CD14-positive monocyte (primary cell): ENCODE measurements around the gene RGS14. TPM values are rescaled to one million over a fixed set of nuclear protein-coding genes. Genes with fewer than 3 reads are reported as not detected.

ENCODE experiments used
- DNase-seq, 3 donors: peaks; one replicate each; pipeline ENCODE4 v3.0.0-alpha.2; 2011 to 2022
- H2AFZ ChIP-seq: 2 replicates; pipeline ENCODE4 v1.6.0; 2012; ENCODE audit warnings: mild to moderate bottlenecking, low read depth, low read length, inconsistent platforms; ENCODE audit not compliant: insufficient read depth, poor library complexity, severe bottlenecking
- H3K27ac ChIP-seq, 2 donors: 1 replicate in 1 of 2; 2 replicates in 1 of 2; pipeline ENCODE4 v1.5.1; 2012 to 2013; ENCODE audit warnings: low read length in 2 of 2, control low read depth in 1 of 2, inconsistent platforms in 1 of 2, low read depth in 1 of 2, mild to moderate bottlenecking in 1 of 2
- H3K27me3 ChIP-seq, 2 donors: one replicate each; pipeline versions ENCODE4 v1.6.0 to v1.6.1; 2011 to 2013; ENCODE audit warnings: low read length in 2 of 2; ENCODE audit not compliant: control insufficient read depth in 2 of 2, insufficient read depth in 2 of 2
- H3K36me3 ChIP-seq, 2 donors: replicated peaks in 1 of 2; 1 replicate in 1 of 2; 2 replicates in 1 of 2; pipeline versions ENCODE4 v1.5.1 to v1.6.1; 2012 to 2013; ENCODE audit warnings: low read length in 2 of 2, control low read depth in 1 of 2, inconsistent platforms in 1 of 2, mild to moderate bottlenecking in 1 of 2; ENCODE audit not compliant: insufficient read depth in 2 of 2, control insufficient read depth in 1 of 2
- H3K4me1 ChIP-seq, 2 donors: 1 replicate in 1 of 2; 2 replicates in 1 of 2; pipeline versions ENCODE4 v1.5.1 to v1.6.1; 2012 to 2013; ENCODE audit warnings: low read length in 2 of 2, control low read depth in 1 of 2, inconsistent platforms in 1 of 2, mild to moderate bottlenecking in 1 of 2, moderate library complexity in 1 of 2; ENCODE audit not compliant: insufficient read depth in 2 of 2, control insufficient read depth in 1 of 2
- H3K4me2 ChIP-seq: replicated peaks from 2 replicates; pipeline ENCODE3; 2012; ENCODE audit warnings: low read length, moderate library complexity, mild to moderate bottlenecking; ENCODE audit not compliant: poor library complexity, severe bottlenecking; ENCODE audit errors: extremely low read depth
- H3K4me3 ChIP-seq, 3 experiments: fragments of 200-600 bp in 1 of 3; sonication (generic) in 1 of 3; replicated peaks in 1 of 3; 1 replicate in 2 of 3; 2 replicates in 1 of 3; pipeline ENCODE4 v1.5.1; 2011 to 2013; ENCODE audit warnings: low read length in 3 of 3, mild to moderate bottlenecking in 3 of 3, control low read depth in 2 of 3, low read depth in 2 of 3, inconsistent platforms in 1 of 3, moderate library complexity in 1 of 3
- H3K79me2 ChIP-seq: 2 replicates; pipeline ENCODE4 v1.6.0; 2012; ENCODE audit warnings: mild to moderate bottlenecking, control low read depth, inconsistent platforms, low read length, moderate library complexity; ENCODE audit not compliant: insufficient read depth
- H3K9ac ChIP-seq: 2 replicates; pipeline ENCODE4 v1.6.0; 2017; ENCODE audit warnings: low read length, mild to moderate bottlenecking; ENCODE audit not compliant: insufficient read depth, poor library complexity, severe bottlenecking
- H3K9me3 ChIP-seq, 2 donors: replicated peaks in 1 of 2; 1 replicate in 1 of 2; 2 replicates in 1 of 2; pipeline versions ENCODE4 v1.5.1 to v1.6.1; 2012 to 2013; ENCODE audit warnings: low read length in 2 of 2, control low read depth in 1 of 2; ENCODE audit not compliant: control insufficient read depth in 1 of 2, insufficient read depth in 1 of 2
- H4K20me1 ChIP-seq: 2 replicates; pipeline ENCODE4 v1.6.0; 2012; ENCODE audit warnings: mild to moderate bottlenecking, low read length, control low read depth, moderate library complexity; ENCODE audit not compliant: insufficient read depth
- H3K27ac Mint-ChIP-seq, 7 donors: one replicate each; pipeline ENCODE4 v1.8.0; 2020; ENCODE audit warnings: mild to moderate bottlenecking in 7 of 7, mixed read lengths in 7 of 7, moderate library complexity in 6 of 7, inconsistent platforms in 2 of 7
- H3K27me3 Mint-ChIP-seq, 3 donors: one replicate each; pipeline ENCODE4 v1.8.0; 2021 to 2022; ENCODE audit warnings: low read depth in 3 of 3, mild to moderate bottlenecking in 3 of 3, mixed read lengths in 3 of 3, moderate library complexity in 3 of 3, inconsistent platforms in 1 of 3
- H3K36me3 Mint-ChIP-seq, 2 donors: one replicate each; pipeline ENCODE4 v1.8.0; 2020; ENCODE audit warnings: mixed read lengths in 2 of 2, inconsistent platforms in 1 of 2, mild to moderate bottlenecking in 1 of 2
- H3K4me1 Mint-ChIP-seq: one replicate; pipeline ENCODE4 v1.8.0; 2020; ENCODE audit warnings: mild to moderate bottlenecking, mixed read lengths
- H3K4me3 Mint-ChIP-seq, 2 donors: one replicate each; pipeline ENCODE4 v1.8.0; 2020; ENCODE audit warnings: mild to moderate bottlenecking in 2 of 2, mixed read lengths in 2 of 2, moderate library complexity in 1 of 2
- H3K9me3 Mint-ChIP-seq, 7 donors: one replicate each; pipeline ENCODE4 v1.8.0; 2020 to 2022; ENCODE audit warnings: mixed read lengths in 7 of 7, mild to moderate bottlenecking in 6 of 7, moderate library complexity in 6 of 7, inconsistent platforms in 2 of 7
- CTCF ChIP-seq: fragments of 200-600 bp; IDR thresholded peaks from one replicate; pipeline ENCODE4 v1.8.0; 2022; ENCODE audit warnings: antibody characterized with exemption, mild to moderate bottlenecking
- WGBS: methylation state at CpG from one replicate; pipeline ENCODE4 v1.1.5; 2013; ENCODE audit warnings: missing lambda C conversion rate; ENCODE audit not compliant: insufficient coverage; 5-methylcytosine and 5-hydroxymethylcytosine counted together
- intact Hi-C, 2 donors: fragments of 100-400 bp; cut with micrococcal nuclease; formaldehyde crosslinking; loops; one replicate each; pipeline versions ENCODE4 v1.15.0 to v1.15.1; 2023
- polyA plus RNA-seq, 3 donors: library from polyadenylated mRNA; depleted of rRNA in 1 of 3; unstranded in 2 of 3; stranded (reverse) in 1 of 3; fragments of 300-500 nt in 2 of 3; fragments of >200 nt in 1 of 3; fragmentation: Illumina TruSeq in 2 of 3; gene quantifications; 1 replicate in 2 of 3; 2 replicates in 1 of 3; pipeline ENCODE4 v1.2.3, GENCODE V29; 2012 to 2021

Gene RGS14
- polyA plus RNA-seq, 3 donors = 35.4 to 186 (median 43.5) TPM

- Mint-ChIP-seq H3K4me3 (peak overlapping the region; percentile 50 to 87), H3K36me3 (peaks cover 6 to 8% of the 10 kb centered on the region in 2 donors), H3K27ac (peak overlapping the region in 5 of 7 donors; percentile 10 to 77 (median 68)), H3K4me1 (peaks cover 40% of the 10 kb centered on the region), H3K27me3 (peaks cover 36 to 57% (median 52%) of the 10 kb centered on the region in 3 donors), H3K9me3 (peaks cover 0 to 17% (median 5%) of the 10 kb centered on the region in 7 donors)
- Histone ChIP-seq H3K4me3 (no peak overlapping the region), H3K9me3 (peaks cover 0 to 12% of the 10 kb centered on the region in 2 donors), H3K36me3 (no peaks in the 10 kb centered on the region), H2AFZ (no peak overlapping the region), H3K79me2 (no peaks in the 10 kb centered on the region), H4K20me1 (peaks cover 11% of the 10 kb centered on the region), H3K27ac (no peak overlapping the region), H3K9ac (no peak overlapping the region), H3K27me3 (peaks cover 26 to 43% of the 10 kb centered on the region in 2 donors), H3K4me2 (peak overlapping the region; percentile 89), H3K4me1 (peaks cover 45 to 46% of the 10 kb centered on the region in 2 donors)
- 28% methylated on average over 38 of the region's 49 CpGs for WGBS
- intact Hi-C loops = loop anchor here in 1 of 2 donors (5.0 kb wide), 1 partner anchor 95 kb away; the partner anchor contains the start of gene PDLIM7
- no peak for TF ChIP-seq CTCF
- peak in 2 of 3 donors; percentile 39 to 52 for DNase-seq
Observed at GRCh38 chr5:177402271-177403043, 44.7 kb downstream of the RGS14 start.

GRCh38 chr5:177403102-177403791 is 45.5 kb downstream of the RGS14 start:
- Histone ChIP-seq H2AFZ (peak overlapping the region; percentile 81), H3K4me1 (peaks cover 45 to 46% of the 10 kb centered on the region in 2 donors), H3K4me2 (peak overlapping the region; percentile 89), H3K27ac (no peak overlapping the region), H3K27me3 (peaks cover 26 to 43% of the 10 kb centered on the region in 2 donors), H3K4me3 (peak overlapping the region in 1 of 3 experiments; percentile 74), H3K79me2 (no peaks in the 10 kb centered on the region), H4K20me1 (peaks cover 11% of the 10 kb centered on the region), H3K36me3 (no peaks in the 10 kb centered on the region), H3K9me3 (peaks cover 0 to 12% of the 10 kb centered on the region in 2 donors), H3K9ac (no peak overlapping the region)
- H3K27me3 Mint-ChIP-seq = peaks cover 37 to 59% (median 53%) of the 10 kb centered on the region in 3 donors
- intact Hi-C loops = loop anchor here in 1 of 2 donors (5.0 kb wide), 1 partner anchor 94 kb away; the partner anchor contains the start of gene PDLIM7
- H3K9me3 Mint-ChIP-seq = peaks cover 0 to 17% (median 5%) of the 10 kb centered on the region in 7 donors
- H3K4me3 Mint-ChIP-seq = peak overlapping the region; percentile 72 to 87
- DNase-seq = peak in 1 of 3 donors; percentile 52
- TF ChIP-seq CTCF = no peak
- peak overlapping the region in 5 of 7 donors; percentile 33 to 77 (median 68) for H3K27ac Mint-ChIP-seq
- H3K36me3 Mint-ChIP-seq = peaks cover 6 to 8% of the 10 kb centered on the region in 2 donors
- WGBS = 1% methylated on average over 61 of the region's 61 CpGs
- H3K4me1 Mint-ChIP-seq = peaks cover 40% of the 10 kb centered on the region
